ENCODE data around the gene SPA17.

The SPA17 gene

DNA sequence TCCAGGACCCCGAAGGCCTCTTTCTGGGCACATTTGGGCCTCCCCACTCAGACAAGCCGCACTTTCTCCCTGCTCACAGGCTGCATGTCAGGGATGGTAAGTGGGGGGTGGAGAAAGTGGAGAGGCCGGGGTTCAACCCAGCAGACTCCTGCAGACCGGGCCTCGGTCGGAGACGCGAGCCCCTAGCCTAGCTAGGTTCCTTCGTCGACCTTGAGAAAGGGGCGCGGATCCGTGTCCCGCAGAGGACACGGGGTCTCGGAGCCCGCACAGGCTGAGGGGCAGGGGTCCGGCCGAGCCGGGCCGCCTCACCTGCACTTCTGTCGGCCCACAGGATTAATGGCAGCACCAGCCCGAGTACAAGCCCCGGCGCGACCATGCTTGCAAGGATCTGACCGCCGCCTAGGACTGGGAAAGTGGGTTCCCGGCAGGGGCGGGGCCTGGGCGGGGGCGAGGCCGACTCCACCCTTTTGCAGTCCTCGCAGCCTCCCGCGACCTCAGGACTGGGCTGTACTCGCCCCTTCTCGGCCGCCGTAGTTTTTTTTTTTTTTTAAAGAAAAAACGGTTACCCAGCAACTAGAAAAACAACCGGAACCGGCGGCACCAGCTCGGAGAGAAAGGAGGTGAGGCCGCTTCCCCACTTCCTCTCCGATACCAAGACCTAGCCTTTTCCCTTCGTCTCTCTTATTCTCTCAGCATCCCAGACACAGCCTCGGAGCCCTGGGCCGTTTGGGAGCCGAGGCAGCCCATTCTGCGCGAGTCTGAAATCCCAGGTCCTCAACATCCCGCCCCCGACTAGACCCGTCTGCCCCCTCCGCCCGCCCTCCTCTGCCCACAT is at the start of gene SPA17, which contains the start of gene SIAE:
SPA17 (plus strand) TSS at position 572 of the 835 bp plus-strand sequence. CDS start 1,361 bp downstream, outside the sequence.
SIAE (minus strand) TSS at position 407 of the 835 bp plus-strand sequence; CDS start at position 376, 31 bp downstream.
- DNase-seq: peak; percentile 91

DNA sequence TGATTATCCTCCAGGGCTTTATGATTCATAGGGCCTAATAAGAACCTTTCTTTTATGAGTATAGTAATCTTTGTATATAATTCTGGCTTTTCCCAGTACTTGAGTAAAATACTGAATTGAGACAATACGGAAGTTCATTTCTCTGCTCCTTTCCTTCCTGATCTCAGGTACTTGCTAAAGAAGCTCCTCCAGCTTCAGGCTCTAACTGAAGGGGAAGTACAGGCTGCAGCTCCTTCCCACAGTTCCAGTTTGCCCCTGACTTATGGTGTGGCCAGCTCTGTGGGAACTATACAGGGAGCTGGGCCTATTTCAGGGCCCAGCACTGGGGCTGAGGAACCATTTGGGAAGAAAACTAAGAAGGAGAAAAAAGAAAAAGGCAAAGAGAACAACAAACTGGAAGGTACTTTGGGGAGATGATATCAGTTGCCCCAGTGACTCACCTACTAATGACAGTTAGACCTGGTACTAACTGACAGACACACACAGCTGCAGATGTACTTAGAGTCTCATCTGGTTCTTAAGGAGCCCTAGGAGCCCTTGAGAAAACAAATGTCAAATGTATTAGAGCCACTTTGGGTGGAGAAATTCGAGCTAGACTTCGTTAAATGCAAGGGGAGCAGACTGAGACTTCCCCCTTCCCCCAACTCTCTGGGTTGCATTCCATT is 48.1 kb upstream of the SPA17 start:
- DNase-seq: no peak

DNA sequence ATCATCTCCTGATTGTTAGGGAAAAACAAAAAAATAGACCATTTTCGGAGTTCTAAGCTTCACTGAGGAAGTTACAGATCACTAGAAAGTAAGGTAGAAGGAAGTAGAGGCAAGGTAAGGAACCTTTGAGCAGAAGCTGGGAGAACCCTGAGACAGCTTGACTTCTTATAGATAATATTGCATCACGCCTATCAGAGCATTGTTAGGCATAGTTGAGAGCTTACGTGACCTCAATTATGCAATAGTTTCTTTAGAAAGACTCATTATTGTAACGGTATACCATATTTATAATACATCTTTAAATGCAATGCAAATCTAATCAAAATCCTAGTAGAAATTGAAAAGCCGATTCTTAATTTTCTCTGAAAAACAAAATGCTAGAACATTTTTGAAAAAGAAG is 46.2 kb upstream of the SPA17 start:
- DNase-seq: no peak

DNA sequence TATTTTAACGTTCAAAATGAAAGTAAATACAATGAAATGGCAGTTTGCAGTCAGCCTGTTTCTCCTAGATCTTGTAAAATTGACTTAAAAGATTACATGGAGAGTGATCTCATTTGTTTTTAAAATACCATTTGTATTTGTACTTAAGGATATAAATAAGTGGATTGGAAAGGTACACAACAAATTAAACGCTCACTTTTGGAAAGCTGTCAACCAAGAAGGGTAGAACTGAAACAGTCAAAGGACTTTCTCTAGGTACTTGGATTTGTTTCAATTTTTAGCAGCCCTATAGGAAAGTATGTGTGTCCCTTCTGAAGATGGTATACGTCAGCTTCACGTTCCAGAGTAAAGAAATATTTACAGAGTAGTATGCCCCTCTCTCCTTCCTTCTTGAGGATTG is 43.7 kb upstream of the SPA17 start:
- no peak for DNase-seq

DNA sequence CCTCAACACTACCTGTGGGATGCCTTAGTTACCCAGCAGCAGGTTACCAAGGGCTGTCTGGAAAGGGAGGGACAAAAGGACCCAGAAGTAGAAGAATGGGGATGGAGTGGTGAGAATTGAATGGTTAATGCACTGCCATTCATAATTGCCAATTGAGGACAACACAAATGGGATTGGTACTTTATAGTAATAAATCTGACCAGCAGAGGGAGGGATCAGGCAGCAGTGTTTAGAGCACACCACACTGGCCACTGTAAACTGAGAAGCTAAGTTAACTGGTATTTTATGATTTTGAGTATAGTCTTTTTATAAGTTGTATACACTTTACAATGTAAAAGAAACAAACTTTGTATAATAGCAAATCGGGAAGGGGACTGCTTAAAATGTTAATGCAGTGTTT is 40.3 kb upstream of the SPA17 start:
- peak; percentile 33 for DNase-seq

DNA sequence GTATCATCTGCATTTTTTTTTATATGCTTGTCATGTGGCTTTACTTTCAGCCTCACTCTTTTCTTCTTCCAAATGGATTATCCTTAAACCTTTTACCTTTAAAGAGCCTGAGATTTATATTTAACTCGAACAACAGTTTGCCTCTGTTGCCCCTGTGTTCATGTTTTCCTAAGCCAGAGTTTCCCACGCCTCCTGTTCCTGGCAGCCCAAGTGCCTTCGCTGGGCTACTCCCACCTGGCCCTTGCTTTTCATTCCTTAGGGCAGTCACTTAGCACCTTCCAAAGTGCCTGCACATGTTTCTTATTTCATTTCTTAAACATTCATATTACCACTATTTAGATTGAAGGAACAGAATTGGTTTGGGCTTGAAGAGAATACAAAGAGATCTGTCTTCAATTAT is 37.8 kb upstream of the SPA17 start:
- no peak for DNase-seq

DNA sequence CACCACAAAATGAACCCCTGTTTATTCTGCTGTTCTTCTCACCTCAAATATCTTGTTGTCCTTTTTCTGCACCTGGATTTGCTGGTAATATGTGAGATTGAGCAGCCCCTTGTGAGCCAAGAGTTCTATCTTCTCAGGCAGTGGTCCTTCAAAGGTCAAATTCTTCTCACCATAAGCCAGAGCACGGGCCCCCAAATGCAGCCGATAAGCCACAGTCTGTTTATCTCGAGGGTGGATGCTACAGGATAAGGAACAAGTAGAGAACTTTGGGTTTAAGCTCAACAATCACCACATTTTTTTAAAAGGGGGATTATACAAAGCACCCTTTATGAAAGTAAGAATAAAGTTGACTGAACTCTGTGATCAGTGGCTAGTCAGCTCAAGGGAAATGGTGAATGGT is 35.2 kb upstream of the SPA17 start:
- DNase-seq: no peak

DNA sequence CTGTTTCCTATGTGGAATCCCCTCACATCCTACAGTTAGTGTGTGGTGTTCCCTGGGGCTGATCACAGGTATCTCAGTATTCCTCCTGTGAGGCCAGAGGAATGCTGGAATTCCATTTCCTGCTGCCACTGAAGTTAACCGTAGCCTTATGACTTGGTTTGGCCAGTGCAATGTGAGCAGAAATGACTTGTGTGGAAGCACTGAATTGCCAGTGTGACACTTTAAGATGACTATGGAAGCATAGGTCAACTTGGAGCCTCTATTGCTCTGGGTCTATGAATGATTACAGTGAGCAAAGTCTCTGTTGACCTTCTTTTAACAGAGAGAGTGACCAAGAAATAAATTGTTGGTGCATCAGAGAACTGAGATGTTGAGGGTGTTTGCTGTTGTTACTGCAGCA is 34.5 kb upstream of the SPA17 start:
- DNase-seq: no peak

DNA sequence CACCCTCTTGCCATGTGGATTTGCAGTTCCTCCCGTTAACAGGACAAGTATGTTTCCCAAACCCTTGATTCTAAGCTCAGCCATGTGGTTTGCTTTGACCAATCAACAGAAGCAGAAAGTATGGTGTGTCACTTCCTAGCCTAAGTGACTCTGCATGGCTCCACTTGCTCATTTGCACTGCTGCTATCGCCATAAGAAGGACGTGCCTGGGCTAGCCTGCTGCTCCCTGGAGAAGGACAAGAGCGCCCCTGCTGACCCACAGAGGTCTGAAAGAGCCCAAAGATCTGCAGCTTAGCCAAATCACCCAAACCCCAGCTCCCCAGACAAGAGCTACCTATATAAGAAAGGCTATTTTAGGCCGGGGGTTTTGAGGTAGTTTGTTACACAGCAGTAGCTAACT is 33.0 kb upstream of the SPA17 start:
- DNase-seq: no peak

DNA sequence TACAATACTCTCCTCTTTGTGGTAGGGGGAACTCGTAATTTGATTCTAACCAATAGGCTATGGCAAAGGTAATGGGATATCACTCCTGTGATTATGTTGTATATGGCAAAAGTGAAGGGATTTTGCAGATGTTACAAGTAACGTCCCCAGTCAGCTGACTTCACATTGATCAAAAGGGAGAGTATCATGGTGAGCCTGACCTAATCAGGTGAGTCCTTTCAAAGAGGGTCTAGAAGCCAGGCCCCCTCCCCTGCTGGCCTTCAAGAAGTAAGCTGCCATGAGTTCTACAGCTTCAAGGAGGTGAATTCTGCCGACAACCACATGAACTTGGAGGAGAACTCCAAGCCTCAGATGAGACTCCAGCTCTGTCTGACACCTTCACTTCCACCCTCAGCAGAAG is 31.1 kb upstream of the SPA17 start:
- no peak for DNase-seq

DNA sequence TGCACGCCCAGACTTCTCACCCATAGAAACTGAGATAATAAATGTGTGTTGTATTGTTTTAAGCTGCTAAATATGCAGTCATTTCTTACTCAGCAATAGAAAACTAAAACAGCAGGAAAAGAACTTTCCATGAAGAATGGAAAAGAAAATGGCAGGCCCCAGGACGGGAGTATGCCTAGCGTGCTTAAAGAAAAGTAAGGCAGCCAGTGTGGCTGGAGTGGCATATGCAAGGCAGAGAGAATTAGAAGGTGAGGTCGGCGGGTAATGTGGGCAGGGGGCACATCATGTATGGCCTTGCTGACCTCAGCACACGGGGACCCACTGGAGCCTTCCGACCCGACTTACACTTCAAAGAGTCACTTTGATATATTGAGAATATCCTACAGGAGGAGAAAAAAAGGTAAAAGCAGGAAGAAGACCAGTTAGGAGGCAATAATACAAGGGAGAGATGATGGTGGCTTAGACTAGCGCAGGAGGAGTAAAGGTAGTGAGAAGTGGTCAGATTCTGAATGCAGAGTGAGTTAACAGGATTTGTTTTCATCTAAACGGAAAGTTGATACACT is 30.6 kb upstream of the SPA17 start:
- DNase-seq: no peak

DNA sequence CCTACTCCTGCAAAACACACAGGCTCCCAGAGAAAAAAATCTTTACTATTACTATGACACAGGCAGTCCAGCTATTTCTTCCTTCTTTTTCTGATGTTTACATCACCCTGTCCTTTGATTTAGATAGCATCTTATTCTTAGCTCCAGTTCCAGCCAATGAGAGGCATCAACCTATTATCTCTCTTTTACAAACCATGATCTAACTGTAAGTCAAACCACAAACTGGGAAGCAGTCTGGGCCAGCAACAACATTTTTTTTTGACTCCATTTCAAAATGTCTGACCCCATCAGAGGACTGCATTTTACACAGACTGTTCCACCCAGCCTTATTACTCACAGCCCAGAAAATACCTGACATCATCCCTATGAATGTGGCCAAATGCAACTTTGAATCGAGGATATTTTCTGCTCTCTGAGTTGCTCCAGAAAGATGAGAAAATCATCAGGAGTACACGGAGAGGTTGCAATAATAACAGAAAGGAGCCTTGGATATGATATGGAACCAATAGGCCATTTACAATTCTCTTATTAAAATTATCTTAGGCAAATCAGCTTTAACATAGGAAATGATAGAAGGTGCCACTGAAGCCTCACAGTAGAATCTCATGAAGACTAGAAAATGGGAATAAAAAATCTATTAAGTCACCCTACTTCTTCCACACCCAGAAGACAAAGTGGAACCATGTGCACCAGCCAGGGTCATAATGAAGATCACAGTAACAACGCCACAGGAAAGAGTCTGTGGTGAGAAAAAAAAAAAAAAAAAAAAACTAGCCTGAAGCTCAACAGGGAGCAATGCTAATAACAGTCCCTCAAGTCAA is 29.9 kb upstream of the SPA17 start:
- DNase-seq: no peak

DNA sequence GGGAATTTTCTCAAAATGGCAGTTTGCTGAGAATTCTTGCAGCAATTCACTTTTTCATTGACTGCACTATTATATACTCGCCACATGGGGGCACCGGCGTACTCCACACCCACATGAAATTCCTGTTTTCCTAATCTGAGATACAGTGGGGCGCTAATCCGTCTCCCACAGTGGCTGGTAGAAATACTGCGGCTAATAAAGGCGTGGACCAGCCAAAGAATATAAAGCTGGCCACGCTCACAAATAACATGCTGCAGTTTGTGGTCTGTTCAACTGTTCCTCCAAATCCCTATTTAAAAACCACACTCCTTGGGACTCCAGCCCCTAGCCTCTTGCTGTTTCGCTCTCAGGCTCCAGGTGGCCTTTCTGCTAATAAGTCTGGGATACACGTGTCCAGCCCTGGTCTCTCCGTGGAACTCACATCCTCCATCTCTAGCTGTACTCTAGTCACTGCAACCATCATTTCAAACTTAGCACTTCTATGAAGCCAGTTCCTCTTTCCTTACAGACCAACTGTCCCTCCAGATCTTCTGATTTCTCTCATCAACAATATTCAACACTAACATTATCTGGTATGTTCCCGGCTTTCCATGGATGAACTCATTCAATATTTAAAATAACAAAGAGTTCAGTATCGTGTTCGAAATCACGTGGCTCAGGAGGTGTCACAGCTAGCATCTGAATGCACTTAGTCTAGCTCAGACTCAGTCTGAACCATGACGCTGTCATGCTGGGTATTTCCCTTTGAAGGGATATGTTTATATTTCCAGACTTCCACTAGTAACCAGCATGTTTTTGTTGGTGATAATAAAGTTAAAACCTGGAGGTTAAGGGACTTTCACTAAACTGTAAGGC is 29.1 kb upstream of the SPA17 start:
- DNase-seq: peak; percentile 48

DNA sequence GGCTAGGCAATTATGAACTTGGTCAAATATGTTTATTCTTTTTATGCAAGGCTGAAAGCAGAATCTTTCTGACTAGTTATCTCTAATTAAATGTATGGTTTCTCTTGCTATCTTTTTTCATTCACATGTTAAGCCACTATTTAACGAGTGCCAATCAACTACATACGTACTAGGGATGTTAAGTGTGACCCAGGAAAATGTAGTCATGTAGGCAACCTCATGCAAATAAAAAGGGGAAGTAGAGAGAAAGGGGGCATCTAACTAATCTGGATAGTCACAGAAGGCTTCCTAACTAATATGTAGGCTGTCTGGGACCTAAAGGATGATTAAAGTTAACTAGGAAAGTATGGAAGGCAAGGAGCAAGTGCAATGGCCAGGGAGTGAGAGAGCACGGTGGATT is 27.6 kb upstream of the SPA17 start:
- no peak for DNase-seq

DNA sequence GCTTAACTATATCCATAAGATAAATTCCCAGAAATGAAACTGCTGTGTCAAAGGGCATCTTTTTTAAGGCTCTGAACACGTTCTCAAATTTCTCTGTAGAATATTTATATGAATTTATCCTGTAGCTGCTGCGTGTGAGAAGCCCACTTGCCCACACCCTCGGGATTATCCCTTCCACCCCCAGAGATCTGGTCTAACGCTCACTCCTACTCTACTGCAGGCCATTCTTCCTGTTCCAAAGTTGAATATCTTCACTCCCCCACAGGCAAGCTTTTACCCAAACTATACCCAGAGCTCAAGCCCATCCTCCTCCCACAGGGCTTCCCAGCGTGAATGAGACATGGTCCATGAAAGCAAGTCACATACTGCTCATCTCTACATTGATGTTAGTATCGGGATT is 25.1 kb upstream of the SPA17 start:
- no peak for DNase-seq

DNA sequence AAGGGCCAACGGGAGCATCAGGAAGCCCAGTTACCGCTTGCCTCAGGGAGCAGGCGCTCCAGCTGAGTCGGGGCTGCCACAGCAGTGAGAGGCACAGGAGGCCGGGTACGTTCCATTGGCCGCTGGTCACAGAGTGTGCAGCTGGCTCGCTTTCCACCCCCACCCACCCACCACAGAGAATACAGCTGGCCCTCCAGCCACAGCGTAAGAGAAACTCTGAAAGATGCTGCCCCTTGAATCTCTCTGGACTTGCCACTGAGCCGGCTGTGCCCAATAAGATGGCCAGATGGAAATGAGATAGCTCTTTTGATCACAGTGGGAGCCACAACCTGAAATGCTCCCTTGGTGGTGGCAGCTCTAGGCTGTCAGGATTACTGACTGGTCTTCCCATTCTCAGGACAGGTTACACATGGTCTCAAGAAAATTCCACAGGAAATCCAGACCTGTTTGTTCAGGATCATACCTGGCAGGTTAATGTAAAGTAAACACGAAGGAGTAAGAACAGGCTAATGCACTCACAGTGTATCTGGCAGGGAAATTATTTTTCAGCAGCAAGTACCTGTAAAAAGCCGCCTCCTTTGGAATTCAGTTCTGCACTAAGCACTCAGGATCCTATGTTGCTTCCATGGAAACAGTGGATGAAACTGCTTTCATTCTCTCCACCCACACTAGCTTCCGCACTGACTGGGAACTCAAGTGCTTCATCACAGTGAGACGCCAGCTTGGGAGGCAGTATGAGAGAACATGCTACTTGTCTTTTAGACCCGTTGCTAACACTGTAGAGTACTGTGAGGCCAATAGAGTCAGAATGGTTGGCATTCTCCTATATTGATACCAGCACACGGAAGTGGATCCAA is 16.7 kb upstream of the SPA17 start:
- no peak for DNase-seq

DNA sequence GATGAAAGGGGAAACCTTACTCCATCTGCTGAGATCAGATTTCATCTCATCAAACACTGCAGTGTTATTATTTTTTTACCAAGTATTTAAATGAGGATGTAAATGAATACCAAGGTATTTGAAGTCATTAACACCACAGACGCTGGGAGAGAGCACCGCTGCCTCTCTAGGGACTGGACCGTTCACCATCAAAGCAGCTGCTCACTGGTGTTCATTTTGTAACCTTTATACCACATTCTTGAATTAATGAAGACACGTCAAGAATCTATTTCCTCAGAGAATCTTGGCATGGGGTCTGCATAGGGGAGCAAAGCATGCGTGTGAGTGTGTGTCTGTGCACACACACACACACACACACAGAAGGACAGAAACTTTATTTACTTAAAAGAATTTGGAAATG is 15.8 kb upstream of the SPA17 start:
- no peak for DNase-seq

DNA sequence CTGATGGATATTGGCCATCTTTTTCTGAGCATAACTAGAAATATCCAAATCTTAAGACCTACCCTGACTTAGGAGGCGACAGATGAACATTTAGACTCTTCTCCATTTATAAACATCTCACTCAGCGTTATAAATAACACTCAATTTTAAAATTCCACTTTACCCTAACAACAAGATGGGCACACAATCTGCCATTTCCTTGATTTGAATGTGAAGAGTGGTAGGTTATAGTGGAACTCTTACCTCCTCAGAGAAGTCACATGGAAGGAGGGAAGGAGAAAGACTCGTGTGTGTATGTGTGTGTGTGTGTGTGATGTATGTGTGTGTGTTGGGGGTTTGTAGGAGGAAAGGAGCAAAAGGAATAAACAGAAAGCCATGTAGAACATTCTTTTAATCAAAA is 15.2 kb upstream of the SPA17 start:
- DNase-seq: no peak

DNA sequence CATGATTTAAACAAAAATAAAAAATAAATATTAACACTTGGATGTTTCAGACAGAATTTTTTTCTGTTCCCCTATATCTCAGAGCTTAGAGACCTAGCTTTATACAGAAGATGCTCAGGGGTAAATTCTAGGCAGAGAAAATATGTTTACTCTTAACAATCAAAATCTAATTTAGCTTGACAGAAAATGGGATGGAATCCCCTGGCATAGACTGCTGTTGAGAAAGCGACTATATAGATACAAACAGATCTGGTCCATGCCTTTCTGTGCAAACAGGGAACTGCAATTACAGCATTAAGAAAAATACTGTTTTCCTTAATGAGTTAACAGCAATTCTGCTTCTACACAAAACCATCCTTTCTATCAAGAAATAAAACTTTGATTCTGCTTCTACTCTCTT is 14.7 kb upstream of the SPA17 start:
- no peak for DNase-seq

DNA sequence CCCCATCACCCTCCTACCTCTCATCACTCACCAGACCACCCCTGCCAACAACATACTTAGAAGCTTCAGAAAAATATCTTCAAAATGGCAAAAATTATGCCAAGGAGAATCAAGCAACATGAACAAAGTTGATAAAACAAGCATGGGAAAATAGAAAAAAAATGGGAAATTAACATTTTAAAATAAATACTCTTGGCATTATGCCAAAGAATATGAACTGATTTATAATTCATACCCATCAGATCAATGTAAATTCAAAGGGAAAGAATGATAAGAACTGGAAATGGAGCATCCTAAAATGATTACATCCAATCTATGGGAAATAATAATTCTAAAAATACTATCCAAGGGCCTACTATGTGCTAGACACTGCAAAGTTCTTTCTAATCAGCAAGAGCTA is 12.2 kb upstream of the SPA17 start:
- no peak for DNase-seq

DNA sequence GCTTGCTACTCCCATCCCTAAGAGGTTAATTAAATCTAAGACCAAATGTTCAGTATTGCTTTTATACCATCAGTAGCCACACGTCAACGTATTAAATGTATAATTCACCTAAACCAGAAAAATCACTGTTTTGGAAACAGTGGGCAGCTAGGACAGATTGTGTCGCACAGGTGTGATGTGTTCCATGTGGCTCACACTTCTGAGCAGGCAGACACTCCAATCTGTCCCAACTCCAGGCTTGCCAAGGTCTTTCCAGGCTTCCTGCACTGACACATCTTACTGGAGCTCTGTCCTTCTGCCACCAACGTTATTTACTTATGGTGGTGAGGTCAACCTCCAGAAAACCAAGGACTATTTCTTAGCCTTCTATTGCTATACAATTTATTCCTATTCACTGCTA is 11.6 kb upstream of the SPA17 start:
- no peak for DNase-seq

Measured in 8988T (cell line).